Adrenal gland (tissue), 5 donors: ENCODE data around the gene SORL1.

Experiments
- POLR2A ChIP-seq, 2 donors: fragments of 450-650 bp; IDR thresholded peaks; one replicate each; pipeline ENCODE4 v1.6.1; 2017; ENCODE audit warnings: antibody characterized with exemption in 2 of 2, mild to moderate bottlenecking in 2 of 2, moderate library complexity in 1 of 2
- TF ChIP-seq, protein P1 (sequence below), 6 experiments: fragments of 450-650 bp in 4 of 6; fragments of 200-600 bp in 2 of 6; sonication (generic) in 1 of 6; IDR thresholded peaks; 1 replicate in 5 of 6; 2 replicates in 1 of 6; pipeline versions ENCODE4 v1.5.1 to v1.8.0; 2016 to 2021; ENCODE audit warnings: antibody characterized with exemption in 6 of 6, mild to moderate bottlenecking in 2 of 6, moderate library complexity in 1 of 6
- donor health status: DM: no; HTN: no; CAD: no.

DNA sequence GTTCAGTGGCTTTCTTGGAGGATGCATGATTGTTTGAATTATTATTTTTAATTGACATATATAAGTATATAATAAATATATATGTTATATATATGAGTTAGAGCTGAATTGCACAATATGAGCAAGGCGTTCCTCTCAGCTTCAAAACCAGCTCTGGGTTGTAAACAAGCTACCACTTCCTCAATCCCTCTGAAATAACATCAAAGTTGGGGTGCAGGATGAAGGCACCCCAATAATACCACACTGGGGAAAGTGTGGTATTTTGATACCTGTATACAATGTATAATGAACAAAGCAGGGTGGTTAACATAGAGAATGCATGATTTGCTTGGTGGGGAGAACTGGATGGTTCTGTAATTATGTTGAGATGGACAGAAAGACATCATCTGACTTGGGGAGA, 1.7 kb upstream of the SORL1 start:
- TF ChIP-seq, protein P1, sequence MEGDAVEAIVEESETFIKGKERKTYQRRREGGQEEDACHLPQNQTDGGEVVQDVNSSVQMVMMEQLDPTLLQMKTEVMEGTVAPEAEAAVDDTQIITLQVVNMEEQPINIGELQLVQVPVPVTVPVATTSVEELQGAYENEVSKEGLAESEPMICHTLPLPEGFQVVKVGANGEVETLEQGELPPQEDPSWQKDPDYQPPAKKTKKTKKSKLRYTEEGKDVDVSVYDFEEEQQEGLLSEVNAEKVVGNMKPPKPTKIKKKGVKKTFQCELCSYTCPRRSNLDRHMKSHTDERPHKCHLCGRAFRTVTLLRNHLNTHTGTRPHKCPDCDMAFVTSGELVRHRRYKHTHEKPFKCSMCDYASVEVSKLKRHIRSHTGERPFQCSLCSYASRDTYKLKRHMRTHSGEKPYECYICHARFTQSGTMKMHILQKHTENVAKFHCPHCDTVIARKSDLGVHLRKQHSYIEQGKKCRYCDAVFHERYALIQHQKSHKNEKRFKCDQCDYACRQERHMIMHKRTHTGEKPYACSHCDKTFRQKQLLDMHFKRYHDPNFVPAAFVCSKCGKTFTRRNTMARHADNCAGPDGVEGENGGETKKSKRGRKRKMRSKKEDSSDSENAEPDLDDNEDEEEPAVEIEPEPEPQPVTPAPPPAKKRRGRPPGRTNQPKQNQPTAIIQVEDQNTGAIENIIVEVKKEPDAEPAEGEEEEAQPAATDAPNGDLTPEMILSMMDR (IDR thresholded peaks at IDR 0.05) = no peak
- no peak for TF ChIP-seq POLR2A (IDR thresholded peaks at IDR 0.05)
